Measurements from ENCODE around the gene CYP2A6. TPM values are rescaled to one million over a fixed set of nuclear protein-coding genes. Genes with fewer than 3 reads are reported as not detected.
"Not testable (repeated sequence)": the region's sequence is repeated elsewhere in the genome, so short reads cannot be mapped to it uniquely, and the experiment has no call there.

Gene CYP2A6
- total RNA-seq, 1 donor from 2014 or later = not detected

GRCh38 chr19:40888191-40888590 is 37.9 kb upstream of the CYP2A6 start:
- no peaks in the 10 kb centered on the region for H3K9me3 Mint-ChIP-seq (ENCODE audit: unreplicated experiment)
- DNase-seq (ENCODE audit: extremely low spot score, unreplicated experiment) = peak; percentile 0
- TF ChIP-seq, protein P1, sequence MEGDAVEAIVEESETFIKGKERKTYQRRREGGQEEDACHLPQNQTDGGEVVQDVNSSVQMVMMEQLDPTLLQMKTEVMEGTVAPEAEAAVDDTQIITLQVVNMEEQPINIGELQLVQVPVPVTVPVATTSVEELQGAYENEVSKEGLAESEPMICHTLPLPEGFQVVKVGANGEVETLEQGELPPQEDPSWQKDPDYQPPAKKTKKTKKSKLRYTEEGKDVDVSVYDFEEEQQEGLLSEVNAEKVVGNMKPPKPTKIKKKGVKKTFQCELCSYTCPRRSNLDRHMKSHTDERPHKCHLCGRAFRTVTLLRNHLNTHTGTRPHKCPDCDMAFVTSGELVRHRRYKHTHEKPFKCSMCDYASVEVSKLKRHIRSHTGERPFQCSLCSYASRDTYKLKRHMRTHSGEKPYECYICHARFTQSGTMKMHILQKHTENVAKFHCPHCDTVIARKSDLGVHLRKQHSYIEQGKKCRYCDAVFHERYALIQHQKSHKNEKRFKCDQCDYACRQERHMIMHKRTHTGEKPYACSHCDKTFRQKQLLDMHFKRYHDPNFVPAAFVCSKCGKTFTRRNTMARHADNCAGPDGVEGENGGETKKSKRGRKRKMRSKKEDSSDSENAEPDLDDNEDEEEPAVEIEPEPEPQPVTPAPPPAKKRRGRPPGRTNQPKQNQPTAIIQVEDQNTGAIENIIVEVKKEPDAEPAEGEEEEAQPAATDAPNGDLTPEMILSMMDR (IDR thresholded peaks at IDR 0.05) = no peak
- peaks cover 13% of the 10 kb centered on the region for H3K27me3 Mint-ChIP-seq (ENCODE audit: unreplicated experiment)
- H3K4me3 Mint-ChIP-seq (ENCODE audit: unreplicated experiment) = no peak overlapping the region
- no peaks in the 10 kb centered on the region for H3K4me1 Mint-ChIP-seq (ENCODE audit: unreplicated experiment)
- H3K36me3 Mint-ChIP-seq (ENCODE audit: unreplicated experiment) = no peaks in the 10 kb centered on the region
- H3K27ac Mint-ChIP-seq (ENCODE audit: unreplicated experiment) = no peak overlapping the region

GRCh38 chr19:40884187-40884931 is 34.1 kb upstream of the CYP2A6 start:
- H3K27me3 Mint-ChIP-seq (ENCODE audit: unreplicated experiment); DNase-seq (ENCODE audit: extremely low spot score, unreplicated experiment); H3K9me3 Mint-ChIP-seq (ENCODE audit: unreplicated experiment); H3K27ac Mint-ChIP-seq (ENCODE audit: unreplicated experiment); H3K4me1 Mint-ChIP-seq (ENCODE audit: unreplicated experiment); H3K36me3 Mint-ChIP-seq (ENCODE audit: unreplicated experiment); H3K4me3 Mint-ChIP-seq (ENCODE audit: unreplicated experiment): not testable (repeated sequence)

DNA sequence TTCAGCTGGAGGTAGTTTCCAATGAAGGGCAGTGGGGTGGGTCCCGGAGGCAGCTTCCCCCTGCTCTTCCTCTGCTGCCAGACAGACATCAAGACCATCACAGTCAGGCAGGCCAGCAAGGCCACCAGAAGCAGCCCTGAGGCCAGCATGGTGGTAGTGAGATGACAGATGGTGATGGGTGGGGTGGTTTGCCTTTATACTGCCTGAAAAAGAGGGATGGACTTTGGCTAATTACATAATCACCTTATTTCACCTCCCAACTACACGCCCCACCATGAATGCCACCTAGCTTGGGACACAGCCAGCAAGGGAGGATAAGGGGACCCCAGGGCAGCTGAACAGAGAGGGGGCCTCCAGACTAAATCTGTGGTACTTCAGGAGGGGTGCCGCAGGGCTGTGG is 31.8 kb upstream of the CYP2A6 start, which contains the start of gene CYP2A7:
TSS of gene CYP2A7 (minus strand) at position 170 of the 400 bp plus-strand sequence. CDS start at position 149, 21 bp downstream.
- not testable (repeated sequence) for DNase-seq (ENCODE audit: extremely low spot score, unreplicated experiment); H3K9me3 Mint-ChIP-seq (ENCODE audit: unreplicated experiment); H3K27me3 Mint-ChIP-seq (ENCODE audit: unreplicated experiment); H3K27ac Mint-ChIP-seq (ENCODE audit: unreplicated experiment); H3K4me1 Mint-ChIP-seq (ENCODE audit: unreplicated experiment); H3K36me3 Mint-ChIP-seq (ENCODE audit: unreplicated experiment); H3K4me3 Mint-ChIP-seq (ENCODE audit: unreplicated experiment)

DNA sequence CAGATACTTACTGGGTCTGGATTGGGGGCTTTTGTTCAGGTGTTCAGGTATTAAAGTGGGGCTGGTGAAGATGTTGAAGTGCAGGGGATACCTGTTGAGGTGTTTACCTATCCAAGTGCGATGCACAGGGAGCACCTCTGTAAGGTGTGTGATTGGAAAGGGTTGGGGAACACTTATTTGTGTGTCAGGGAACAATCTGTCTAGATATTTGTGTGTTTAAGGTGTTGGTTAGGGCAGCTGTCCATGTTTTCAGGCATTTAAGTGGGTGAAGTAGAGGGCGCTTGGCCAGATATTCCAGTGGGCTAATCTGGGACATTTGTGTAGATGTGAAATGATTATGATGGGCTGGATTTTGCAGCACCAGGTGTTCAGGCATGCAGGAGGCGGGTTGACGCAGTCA is 29.1 kb upstream of the CYP2A6 start:
- peaks cover 21% of the 10 kb centered on the region for H3K27me3 Mint-ChIP-seq (ENCODE audit: unreplicated experiment)
- H3K27ac Mint-ChIP-seq (ENCODE audit: unreplicated experiment); H3K9me3 Mint-ChIP-seq (ENCODE audit: unreplicated experiment); H3K36me3 Mint-ChIP-seq (ENCODE audit: unreplicated experiment); DNase-seq (ENCODE audit: extremely low spot score, unreplicated experiment); H3K4me3 Mint-ChIP-seq (ENCODE audit: unreplicated experiment); H3K4me1 Mint-ChIP-seq (ENCODE audit: unreplicated experiment): not testable (repeated sequence)

- peaks cover 35% of the 10 kb centered on the region for H3K27me3 Mint-ChIP-seq (ENCODE audit: unreplicated experiment)
- H3K4me3 Mint-ChIP-seq (ENCODE audit: unreplicated experiment); H3K27ac Mint-ChIP-seq (ENCODE audit: unreplicated experiment); H3K36me3 Mint-ChIP-seq (ENCODE audit: unreplicated experiment); H3K4me1 Mint-ChIP-seq (ENCODE audit: unreplicated experiment); H3K9me3 Mint-ChIP-seq (ENCODE audit: unreplicated experiment); DNase-seq (ENCODE audit: extremely low spot score, unreplicated experiment): not testable (repeated sequence)
Measured at GRCh38 chr19:40875526-40875951, 25.3 kb upstream of the CYP2A6 start.

DNA sequence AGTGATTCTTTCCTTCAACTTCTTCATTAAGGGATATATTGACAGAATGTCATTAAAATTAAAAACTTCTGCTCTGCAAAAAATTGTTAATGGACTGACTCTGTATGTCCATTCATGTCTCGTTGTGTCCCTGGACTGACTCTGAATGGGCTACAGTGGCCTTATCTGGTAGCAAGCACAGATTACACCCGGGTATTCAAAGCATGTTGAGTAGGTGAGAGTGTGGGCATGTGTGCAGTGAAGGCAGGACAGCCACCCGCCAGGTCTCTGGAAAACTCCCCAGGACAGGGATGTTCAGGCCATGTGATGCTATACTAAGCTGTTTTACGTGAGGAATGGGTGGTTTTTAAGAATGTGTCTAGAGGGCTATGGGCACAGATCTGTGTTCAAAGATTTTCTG is 24.6 kb upstream of the CYP2A6 start:
- peaks cover 40% of the 10 kb centered on the region for H3K27me3 Mint-ChIP-seq (ENCODE audit: unreplicated experiment)
- not testable (repeated sequence) for H3K27ac Mint-ChIP-seq (ENCODE audit: unreplicated experiment); H3K4me3 Mint-ChIP-seq (ENCODE audit: unreplicated experiment); H3K36me3 Mint-ChIP-seq (ENCODE audit: unreplicated experiment); H3K4me1 Mint-ChIP-seq (ENCODE audit: unreplicated experiment); DNase-seq (ENCODE audit: extremely low spot score, unreplicated experiment); H3K9me3 Mint-ChIP-seq (ENCODE audit: unreplicated experiment)

GRCh38 chr19:40873873-40874272 is 23.6 kb upstream of the CYP2A6 start:
- H3K4me1 Mint-ChIP-seq (ENCODE audit: unreplicated experiment); H3K4me3 Mint-ChIP-seq (ENCODE audit: unreplicated experiment); H3K27ac Mint-ChIP-seq (ENCODE audit: unreplicated experiment); DNase-seq (ENCODE audit: extremely low spot score, unreplicated experiment); H3K36me3 Mint-ChIP-seq (ENCODE audit: unreplicated experiment); H3K9me3 Mint-ChIP-seq (ENCODE audit: unreplicated experiment): not testable (repeated sequence)
- peaks cover 41% of the 10 kb centered on the region for H3K27me3 Mint-ChIP-seq (ENCODE audit: unreplicated experiment)

GRCh38 chr19:40872209-40872608 is 22.0 kb upstream of the CYP2A6 start:
- Mint-ChIP-seq H3K27me3 (ENCODE audit: unreplicated experiment) (peaks cover 43% of the 10 kb centered on the region), H3K27ac (ENCODE audit: unreplicated experiment) (no peak overlapping the region), H3K4me3 (ENCODE audit: unreplicated experiment) (no peak overlapping the region), H3K36me3 (ENCODE audit: unreplicated experiment) (no peaks in the 10 kb centered on the region), H3K9me3 (ENCODE audit: unreplicated experiment) (no peaks in the 10 kb centered on the region), H3K4me1 (ENCODE audit: unreplicated experiment) (no peaks in the 10 kb centered on the region)
- DNase-seq (ENCODE audit: extremely low spot score, unreplicated experiment) = no peak
- TF ChIP-seq, protein P1 (IDR thresholded peaks at IDR 0.05) = no peak

Data from osteocyte (in vitro differentiated cells).